MM.1S (cell line): ENCODE results near the gene RELA.

Experiments used
- DNase-seq: peaks from one replicate; pipeline ENCODE4 v3.0.0-alpha.2; 2015
- H2AFZ ChIP-seq: fragments of 300-600 bp; sonication (generic); 2 replicates; pipeline ENCODE4 v1.6.0; 2016; ENCODE audit warnings: antibody characterized with exemption, low read length
- H3F3A ChIP-seq: fragments of 300-600 bp; sonication (generic); 2 replicates; pipeline ENCODE4 v1.6.1; 2016; ENCODE audit warnings: mild to moderate bottlenecking, antibody characterized with exemption, low read length, moderate library complexity, mixed read lengths; ENCODE audit not compliant: insufficient read depth
- H3K27ac ChIP-seq: fragments of 300-600 bp; sonication (generic); 2 replicates; pipeline ENCODE4 v1.5.1; 2016; ENCODE audit warnings: mild to moderate bottlenecking, low read length
- H3K27me3 ChIP-seq: fragments of 300-600 bp; sonication (generic); replicated peaks from 2 replicates; pipeline ENCODE4 v1.6.0; 2016; ENCODE audit warnings: low read length; ENCODE audit not compliant: insufficient read depth
- H3K36me3 ChIP-seq: fragments of 300-600 bp; sonication (generic); replicated peaks from 2 replicates; pipeline ENCODE4 v1.6.1; 2016; ENCODE audit warnings: mild to moderate bottlenecking, low read length, mixed read lengths; ENCODE audit not compliant: insufficient read depth
- H3K4me1 ChIP-seq: fragments of 300-600 bp; sonication (generic); 2 replicates; pipeline ENCODE4 v1.6.1; 2016; ENCODE audit warnings: low read length, mixed read lengths
- H3K4me2 ChIP-seq: fragments of 300-600 bp; sonication (generic); 2 replicates; pipeline ENCODE4 v1.6.0; 2016; ENCODE audit warnings: low read depth, low read length
- H3K4me3 ChIP-seq: fragments of 300-600 bp; sonication (generic); 2 replicates; pipeline ENCODE4 v1.5.1; 2016; ENCODE audit warnings: low read length, mixed read lengths
- H3K79me2 ChIP-seq: fragments of 300-600 bp; sonication (generic); 2 replicates; pipeline ENCODE4 v1.6.1; 2016; ENCODE audit warnings: mixed run types, low read length, mixed read lengths
- H3K9ac ChIP-seq: fragments of 300-600 bp; sonication (generic); 2 replicates; pipeline ENCODE4 v1.6.1; 2016; ENCODE audit warnings: low read length, mixed read lengths
- H3K9me2 ChIP-seq: fragments of 300-600 bp; sonication (generic); replicated peaks from 2 replicates; pipeline ENCODE4 v1.6.1; 2016; ENCODE audit warnings: mild to moderate bottlenecking, low read length, mixed read lengths; ENCODE audit not compliant: insufficient read depth
- H3K9me3 ChIP-seq: fragments of 300-600 bp; sonication (generic); replicated peaks from 2 replicates; pipeline ENCODE4 v1.6.1; 2016; ENCODE audit warnings: mild to moderate bottlenecking, low read length, mixed read lengths; ENCODE audit not compliant: insufficient read depth
- H4K20me1 ChIP-seq: fragments of 300-600 bp; sonication (generic); 2 replicates; pipeline ENCODE4 v1.6.1; 2016; ENCODE audit warnings: mild to moderate bottlenecking, low read length, moderate library complexity, mixed read lengths; ENCODE audit not compliant: insufficient read depth
- EZH2 ChIP-seq: fragments of 300-600 bp; sonication (generic); optimal IDR thresholded peaks from 2 replicates; pipeline ENCODE3; 2017; ENCODE audit warnings: low read depth, mild to moderate bottlenecking, antibody characterized with exemption, low read length, mixed read lengths
- EZH2phosphoT487 ChIP-seq: fragments of 300-600 bp; sonication (generic); IDR thresholded peaks from 2 replicates; pipeline ENCODE4 v1.6.1; 2018; ENCODE audit warnings: antibody characterized with exemption, low read length
- TF ChIP-seq, protein P1 (sequence below): fragments of 300-600 bp; sonication (generic); IDR thresholded peaks from 2 replicates; pipeline ENCODE4 v1.5.1; 2016; ENCODE audit warnings: antibody characterized with exemption, low read length, mixed read lengths

RELA gene

DNA sequence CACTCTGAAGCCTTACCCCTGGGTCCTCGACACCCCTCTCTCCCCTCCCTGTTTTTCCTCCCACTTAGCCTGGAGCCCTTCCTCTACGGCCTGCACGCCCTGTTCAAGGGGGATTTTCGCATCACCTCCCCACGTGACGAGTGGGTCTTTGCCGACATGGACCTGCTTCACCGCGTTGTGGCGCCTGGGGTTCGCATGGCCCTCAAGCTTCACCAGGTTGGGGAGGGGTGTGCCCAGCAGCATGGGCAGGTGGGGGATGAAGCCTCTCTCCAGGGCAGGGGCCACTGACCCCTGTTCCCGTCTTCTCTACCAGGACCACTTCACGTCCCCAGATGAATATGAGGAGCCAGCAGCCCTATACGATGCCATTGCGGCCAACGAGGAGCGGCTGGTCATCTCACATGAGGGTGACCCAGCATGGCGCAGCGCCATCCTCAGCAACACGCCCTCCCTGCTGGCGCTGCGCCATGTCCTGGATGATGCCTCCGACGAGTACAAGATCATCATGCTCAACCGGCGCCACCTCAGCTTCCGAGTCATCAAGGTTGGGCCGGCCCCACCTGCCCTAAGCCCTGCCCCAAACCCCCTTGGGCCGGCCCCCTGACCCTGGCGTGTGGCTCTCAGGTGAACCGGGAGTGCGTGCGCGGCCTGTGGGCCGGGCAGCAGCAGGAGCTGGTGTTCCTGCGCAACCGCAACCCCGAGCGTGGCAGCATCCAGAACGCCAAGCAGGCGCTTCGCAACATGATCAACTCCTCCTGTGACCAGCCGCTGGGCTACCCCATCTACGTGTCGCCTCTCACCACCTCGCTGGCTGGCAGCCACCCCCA is 27.6 kb downstream of the RELA start:
- Histone ChIP-seq H3K4me2 (no peak overlapping the region), H2AFZ (no peak overlapping the region), H3K4me1 (peaks cover 9% of the 10 kb centered on the region), H3K27ac (no peak overlapping the region), H3F3A (peaks cover 14% of the 10 kb centered on the region), H3K36me3 (no peaks in the 10 kb centered on the region), H3K9me2 (no peaks in the 10 kb centered on the region), H3K79me2 (peaks cover 9% of the 10 kb centered on the region; the same call in 1 of the 2 replicates), H3K9ac (no peak overlapping the region), H3K4me3 (no peak overlapping the region), H3K9me3 (no peaks in the 10 kb centered on the region), H3K27me3 (no peaks in the 10 kb centered on the region), H4K20me1 (no peaks in the 10 kb centered on the region)
- no peak for DNase-seq
- TF ChIP-seq, protein P1, sequence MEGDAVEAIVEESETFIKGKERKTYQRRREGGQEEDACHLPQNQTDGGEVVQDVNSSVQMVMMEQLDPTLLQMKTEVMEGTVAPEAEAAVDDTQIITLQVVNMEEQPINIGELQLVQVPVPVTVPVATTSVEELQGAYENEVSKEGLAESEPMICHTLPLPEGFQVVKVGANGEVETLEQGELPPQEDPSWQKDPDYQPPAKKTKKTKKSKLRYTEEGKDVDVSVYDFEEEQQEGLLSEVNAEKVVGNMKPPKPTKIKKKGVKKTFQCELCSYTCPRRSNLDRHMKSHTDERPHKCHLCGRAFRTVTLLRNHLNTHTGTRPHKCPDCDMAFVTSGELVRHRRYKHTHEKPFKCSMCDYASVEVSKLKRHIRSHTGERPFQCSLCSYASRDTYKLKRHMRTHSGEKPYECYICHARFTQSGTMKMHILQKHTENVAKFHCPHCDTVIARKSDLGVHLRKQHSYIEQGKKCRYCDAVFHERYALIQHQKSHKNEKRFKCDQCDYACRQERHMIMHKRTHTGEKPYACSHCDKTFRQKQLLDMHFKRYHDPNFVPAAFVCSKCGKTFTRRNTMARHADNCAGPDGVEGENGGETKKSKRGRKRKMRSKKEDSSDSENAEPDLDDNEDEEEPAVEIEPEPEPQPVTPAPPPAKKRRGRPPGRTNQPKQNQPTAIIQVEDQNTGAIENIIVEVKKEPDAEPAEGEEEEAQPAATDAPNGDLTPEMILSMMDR = no peak
- TF ChIP-seq EZH2 (no peak), EZH2phosphoT487 (no peak)

DNA sequence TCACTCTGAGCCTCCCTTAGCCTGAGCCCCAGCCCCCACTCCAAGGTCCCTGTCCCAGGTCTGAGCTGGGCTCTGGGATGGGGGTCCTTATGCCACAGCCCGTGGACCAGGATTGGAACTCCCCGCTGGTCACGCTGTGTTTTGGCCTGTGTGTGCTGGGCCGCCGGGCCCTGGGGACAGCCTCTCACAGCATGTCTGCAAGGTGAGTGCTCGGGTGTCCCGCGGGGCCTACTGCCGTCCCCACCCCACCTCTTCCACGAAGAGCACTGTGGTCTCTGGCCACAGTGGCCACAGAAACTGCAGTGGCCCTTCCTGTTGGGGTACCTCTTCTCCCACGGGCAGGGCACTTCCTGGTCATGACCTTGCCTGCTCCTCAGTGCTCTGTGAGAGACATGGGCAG is 28.3 kb downstream of the RELA start:
- Histone ChIP-seq H3K9ac (no peak overlapping the region), H3K27me3 (no peaks in the 10 kb centered on the region), H3K36me3 (no peaks in the 10 kb centered on the region), H3K9me2 (no peaks in the 10 kb centered on the region), H3K79me2 (peaks cover 9% of the 10 kb centered on the region; the same call in 1 of the 2 replicates), H2AFZ (no peak overlapping the region), H3K27ac (no peak overlapping the region), H3K4me3 (no peak overlapping the region), H4K20me1 (no peaks in the 10 kb centered on the region), H3K9me3 (no peaks in the 10 kb centered on the region), H3K4me2 (no peak overlapping the region), H3F3A (peaks cover 14% of the 10 kb centered on the region), H3K4me1 (peaks cover 9% of the 10 kb centered on the region)
- DNase-seq = no peak
- TF ChIP-seq, protein P1 = no peak
- TF ChIP-seq EZH2 = no peak
- TF ChIP-seq EZH2phosphoT487 = no peak

DNA sequence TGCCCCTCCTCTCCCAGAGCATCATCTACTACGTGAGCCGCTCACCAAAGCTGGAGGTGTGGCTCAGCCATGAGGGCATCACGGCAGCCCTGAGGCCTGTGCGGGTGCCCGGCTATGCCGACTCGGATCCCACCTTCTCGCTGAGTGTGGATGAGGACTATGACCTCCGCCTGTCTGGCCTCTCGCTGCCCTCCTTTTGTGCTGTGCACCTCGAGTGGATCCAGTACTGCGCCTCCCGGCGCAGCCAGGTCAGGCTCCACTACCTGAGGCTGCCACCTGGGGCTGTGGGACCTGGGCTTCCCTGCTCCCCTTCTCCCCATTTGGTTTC is 28.6 kb downstream of the RELA start:
- Histone ChIP-seq H3K27ac (no peak overlapping the region), H2AFZ (no peak overlapping the region), H3K27me3 (no peaks in the 10 kb centered on the region), H3K4me1 (peaks cover 9% of the 10 kb centered on the region), H4K20me1 (no peaks in the 10 kb centered on the region), H3K9me3 (no peaks in the 10 kb centered on the region), H3K4me2 (no peak overlapping the region), H3K36me3 (0 out of 2 replicates have a peak, but pooled peaks cover 4% of the 10 kb centered on the region), H3K79me2 (peaks cover 9% of the 10 kb centered on the region; the same call in 1 of the 2 replicates), H3F3A (peaks cover 14% of the 10 kb centered on the region), H3K9ac (no peak overlapping the region), H3K4me3 (no peak overlapping the region), H3K9me2 (no peaks in the 10 kb centered on the region)
- DNase-seq = no peak
- TF ChIP-seq EZH2phosphoT487 (no peak), EZH2 (no peak)
- TF ChIP-seq, protein P1 = no peak
